HepG2 (cell line): ENCODE measurements around the gene NOMO2.
"Not testable (repeated sequence)": the region's sequence is repeated elsewhere in the genome, so short reads cannot be mapped to it uniquely, and the experiment has no call there.

ENCODE experiments used
- CTCF ChIP-seq: sonication (generic); formaldehyde crosslinking; IDR thresholded peaks from 2 replicates; pipeline ENCODE4 v1.5.0; 2020; ENCODE audit warnings: mild to moderate bottlenecking, missing genetic modification reagents, moderate library complexity
- EEA1 ChIP-seq: sonication (generic); formaldehyde crosslinking; IDR thresholded peaks from 2 replicates; pipeline ENCODE4 v1.5.1; 2020; ENCODE audit warnings: mild to moderate bottlenecking, missing genetic modification reagents, borderline replicate concordance
- EHMT2 ChIP-seq: fragments of 200-600 bp; sonication (generic); IDR thresholded peaks from 2 replicates; pipeline ENCODE4 v1.7.0; 2017; ENCODE audit warnings: antibody characterized with exemption, low read depth, low read length, borderline replicate concordance
- MXI1 ChIP-seq: IDR thresholded peaks from 3 replicates; pipeline ENCODE4 v1.6.1; 2012; ENCODE audit warnings: low read depth, low read length, inconsistent platforms, borderline replicate concordance
- NBN ChIP-seq: fragments of 450-650 bp; conservative IDR thresholded peaks from 2 replicates; pipeline ENCODE4 v1.6.1; 2017
- NR1H2 ChIP-seq: sonication (generic); formaldehyde crosslinking; IDR thresholded peaks from 2 replicates; pipeline ENCODE4 v1.8.1; 2022; ENCODE audit warnings: low read depth, missing genetic modification reagents, borderline replicate concordance
- POLR2A ChIP-seq, 2 experiments: IDR thresholded peaks; 2 replicates each; pipeline ENCODE4 v1.6.1; 2011; ENCODE audit warnings: low read depth in 2 of 2, low read length in 2 of 2, mild to moderate bottlenecking in 1 of 2, moderate library complexity in 1 of 2; ENCODE audit not compliant: insufficient read depth in 1 of 2
- REST ChIP-seq, 2 experiments: IDR thresholded peaks; 2 replicates each; pipeline ENCODE4 v1.6.1; 2011 to 2012; ENCODE audit warnings: low read length in 2 of 2, borderline replicate concordance in 1 of 2, low read depth in 1 of 2, mild to moderate bottlenecking in 1 of 2, moderate library complexity in 1 of 2
- ZBTB49 ChIP-seq: sonication (generic); formaldehyde crosslinking; IDR thresholded peaks from 2 replicates; pipeline ENCODE4 v1.4.0; 2020; ENCODE audit warnings: missing genetic modification reagents, borderline replicate concordance
- ZBTB7B ChIP-seq: sonication (generic); formaldehyde crosslinking; IDR thresholded peaks from 2 replicates; pipeline ENCODE4 v1.4.0; 2020; ENCODE audit warnings: missing genetic modification reagents
- ZNF629 ChIP-seq: sonication (generic); formaldehyde crosslinking; conservative IDR thresholded peaks from 2 replicates; pipeline ENCODE4 v1.5.0; 2020; ENCODE audit warnings: missing genetic modification reagents
- ZNF777 ChIP-seq: sonication (generic); formaldehyde crosslinking; IDR thresholded peaks from 2 replicates; pipeline ENCODE4 v1.4.0; 2020; ENCODE audit warnings: missing genetic modification reagents
- ZNF841 ChIP-seq: sonication (generic); formaldehyde crosslinking; IDR thresholded peaks from 2 replicates; pipeline ENCODE4 v1.8.1; 2023; ENCODE audit warnings: missing genetic modification reagents, borderline replicate concordance
- ZZZ3 ChIP-seq: sonication (generic); formaldehyde crosslinking; IDR thresholded peaks from 2 replicates; pipeline ENCODE4 v1.4.0; 2020; ENCODE audit warnings: missing genetic modification reagents, mild to moderate bottlenecking, borderline replicate concordance

GRCh38 chr16:18518536-18519283 lies 43.2 kb downstream of the NOMO2 start:
- TF ChIP-seq CTCF; EEA1 (CRISPR knock-in tag); MXI1; EHMT2; POLR2A (IDR thresholded peaks at IDR 0.05; ENCODE audit: insufficient read depth in 1 of 2, low read depth in 2 of 2, low read length in 2 of 2); ZNF777 (CRISPR knock-in tag); REST (IDR thresholded peaks at IDR 0.05; ENCODE audit: borderline replicate concordance in 1 of 2, low read depth in 1 of 2, low read length in 2 of 2); ZBTB49; ZNF841 (CRISPR knock-in tag); NBN; ZBTB7B; ZZZ3 (CRISPR knock-in tag); ZNF629 (CRISPR knock-in tag); NR1H2 (CRISPR knock-in tag): not testable (repeated sequence)
